A549 (cell line): ENCODE results near the gene PAX3. TPM values are rescaled to one million over a fixed set of nuclear protein-coding genes. Genes with fewer than 3 reads are reported as not detected.

Source experiments
- ATAC-seq, 2 experiments: fragments of 200-7000 bp in 1 of 2; fragments of >200 bp in 1 of 2; cut with Nextera tagmentation in 1 of 2; cut with Tn5 transposase in 1 of 2; 3 replicates each; pipeline versions ENCODE4 v1.8.0 to v1.9.1; 2018 to 2020; ENCODE audit warnings: mild to moderate bottlenecking in 1 of 2, moderate library complexity in 1 of 2
- CTCF ChIA-PET: fragments of 300-600 bp; sonication (Branson Sonifier 250); formaldehyde crosslinking; extraction: SDS; loops from one replicate; lab custom pipeline; 2021; ENCODE audit warnings: antibody characterized with exemption, inconsistent platforms; lab: Yijun Ruan, JAX
- POLR2A ChIA-PET: fragments of 350-600 bp; formaldehyde crosslinking; extraction: SDS; loops from one replicate; lab custom pipeline; 2021; ENCODE audit warnings: antibody characterized with exemption, inconsistent platforms; lab: Yijun Ruan, JAX
- DNase-seq, 2 experiments: peaks; one replicate each; pipeline versions ENCODE4 v3.0.0 to v3.0.0-alpha.2; 2011 to 2016; ENCODE audit warnings: low read depth in 1 of 2, low spot score in 1 of 2
- FAIRE-seq: peaks from 2 replicates; lab custom pipeline; 2011; peaks lifted over from hg19 to GRCh38; lab: Jason Lieb, UNC
- H3K27ac ChIP-seq, 2 experiments: fragments of >200 bp; sonication (Bioruptor Twin); formaldehyde crosslinking; 3 replicates each; pipeline ENCODE4 v1.5.1; 2016 to 2017
- H3K4me1 ChIP-seq: fragments of >200 bp; sonication (Bioruptor Twin); formaldehyde crosslinking; 3 replicates; pipeline ENCODE4 v1.6.1; 2016
- H3K4me2 ChIP-seq: fragments of >200 bp; sonication (Bioruptor Twin); formaldehyde crosslinking; 3 replicates; pipeline ENCODE4 v1.6.1; 2016
- H3K4me3 ChIP-seq: fragments of >200 bp; sonication (Bioruptor Twin); formaldehyde crosslinking; 3 replicates; pipeline ENCODE4 v1.5.1; 2016
- H3K9me3 ChIP-seq: fragments of >200 bp; sonication (Bioruptor Twin); formaldehyde crosslinking; 3 replicates; pipeline ENCODE4 v1.6.1; 2016
- ATOH8 ChIP-seq: fragments of 250-450 bp; sonication (Bioruptor Pico); IDR thresholded peaks from 2 replicates; pipeline ENCODE4 v1.5.0; 2020; ENCODE audit warnings: low read depth, mild to moderate bottlenecking, moderate library complexity
- BHLHE40 ChIP-seq: IDR thresholded peaks from 2 replicates; pipeline ENCODE4 v1.6.1; 2012; ENCODE audit warnings: low read depth, low read length, inconsistent platforms
- CBX8 ChIP-seq: fragments of 200-600 bp; sonication (generic); IDR thresholded peaks from 2 replicates; pipeline ENCODE4 v1.6.1; 2016
- CHD4 ChIP-seq: fragments of 200-600 bp; sonication (generic); IDR thresholded peaks from 2 replicates; pipeline ENCODE4 v1.6.1; 2016; ENCODE audit warnings: antibody characterized with exemption, mild to moderate bottlenecking, borderline replicate concordance
- CTCF ChIP-seq: fragments of >200 bp; sonication (Bioruptor Twin); formaldehyde crosslinking; IDR thresholded peaks from 3 replicates; pipeline ENCODE4 v1.5.1; 2016
- EHF ChIP-seq: fragments of 250-450 bp; sonication (Bioruptor Pico); IDR thresholded peaks from 2 replicates; pipeline ENCODE4 v1.5.0; 2020; ENCODE audit warnings: mild to moderate bottlenecking
- EHMT2 ChIP-seq: fragments of 200-600 bp; sonication (generic); IDR thresholded peaks from 2 replicates; pipeline ENCODE4 v1.6.1; 2016; ENCODE audit warnings: antibody characterized with exemption, low read depth, mild to moderate bottlenecking, moderate library complexity
- EP300 ChIP-seq, 2 experiments: fragments of >200 bp; sonication (Bioruptor Twin); formaldehyde crosslinking; IDR thresholded peaks; 2 replicates in 1 of 2; 3 replicates in 1 of 2; pipeline ENCODE4 v1.6.1; 2016 to 2017
- ESRRA ChIP-seq: fragments of 150-350 bp; IDR thresholded peaks from 2 replicates; pipeline ENCODE4 v1.6.1; 2014; ENCODE audit warnings: mild to moderate bottlenecking, low read length, borderline replicate concordance
- FOSB ChIP-seq: fragments of 250-450 bp; sonication (Bioruptor Pico); IDR thresholded peaks from 2 replicates; pipeline ENCODE4 v1.5.0; 2020; ENCODE audit warnings: mild to moderate bottlenecking, moderate library complexity
- HDAC2 ChIP-seq: fragments of 200-600 bp; sonication (generic); IDR thresholded peaks from 2 replicates; pipeline ENCODE4 v1.6.1; 2016
- HES2 ChIP-seq: fragments of >200 bp; sonication (Bioruptor Twin); formaldehyde crosslinking; IDR thresholded peaks from 2 replicates; pipeline ENCODE4 v1.6.1; 2016
- HEYL ChIP-seq: fragments of 250-450 bp; sonication (Bioruptor Pico); IDR thresholded peaks from 2 replicates; pipeline ENCODE4 v1.8.0; 2021; ENCODE audit warnings: mild to moderate bottlenecking, moderate library complexity
- HOXA7 ChIP-seq: fragments of 250-450 bp; sonication (Bioruptor Pico); IDR thresholded peaks from 2 replicates; pipeline ENCODE4 v1.5.0; 2020; ENCODE audit warnings: mild to moderate bottlenecking, moderate library complexity
- HOXB5 ChIP-seq: fragments of 250-450 bp; sonication (Bioruptor Pico); IDR thresholded peaks from 2 replicates; pipeline ENCODE4 v1.5.0; 2020; ENCODE audit warnings: mild to moderate bottlenecking, moderate library complexity
- KDM1A ChIP-seq: fragments of 200-600 bp; sonication (generic); IDR thresholded peaks from 2 replicates; pipeline ENCODE4 v1.6.1; 2016; ENCODE audit warnings: low read depth, mild to moderate bottlenecking
- NR3C1 ChIP-seq: fragments of >200 bp; sonication (Bioruptor Twin); formaldehyde crosslinking; IDR thresholded peaks from 3 replicates; pipeline ENCODE4 v1.6.1; 2017
- POLR2AphosphoS2 ChIP-seq: conservative IDR thresholded peaks from 2 replicates; pipeline ENCODE4 v1.6.1; 2012; ENCODE audit warnings: low read length, improper control_type of control experiment, inconsistent platforms
- RAD21 ChIP-seq, 2 experiments: fragments of >200 bp in 1 of 2; sonication (Bioruptor Twin) in 1 of 2; formaldehyde crosslinking in 1 of 2; IDR thresholded peaks in 1 of 2; conservative IDR thresholded peaks in 1 of 2; 2 replicates in 1 of 2; 3 replicates in 1 of 2; pipeline ENCODE4 v1.6.1; 2012 to 2018; ENCODE audit warnings: inconsistent platforms in 1 of 2
- RNF2 ChIP-seq: fragments of 200-600 bp; sonication (generic); IDR thresholded peaks from 2 replicates; pipeline ENCODE4 v1.6.1; 2016; ENCODE audit warnings: low read depth, mild to moderate bottlenecking, antibody characterized with exemption, moderate library complexity, borderline replicate concordance
- SMC3 ChIP-seq: fragments of >200 bp; sonication (Bioruptor Twin); formaldehyde crosslinking; IDR thresholded peaks from 3 replicates; pipeline ENCODE4 v1.6.1; 2018; ENCODE audit warnings: inconsistent platforms
- SREBF2 ChIP-seq: fragments of 450-650 bp; IDR thresholded peaks from 2 replicates; pipeline ENCODE4 v1.6.1; 2014; ENCODE audit warnings: mild to moderate bottlenecking, moderate library complexity
- TP53 ChIP-seq: fragments of 250-450 bp; sonication (Bioruptor Pico); IDR thresholded peaks from 2 replicates; pipeline ENCODE4 v1.5.0; 2021; ENCODE audit warnings: mild to moderate bottlenecking, moderate library complexity
- USF2 ChIP-seq: fragments of 450-650 bp; IDR thresholded peaks from 2 replicates; pipeline ENCODE4 v1.6.1; 2014; ENCODE audit warnings: antibody characterized with exemption
- ZC3H11A ChIP-seq: fragments of 450-650 bp; IDR thresholded peaks from 2 replicates; pipeline ENCODE4 v1.6.1; 2014; ENCODE audit warnings: antibody characterized with exemption, mild to moderate bottlenecking
- ZSCAN20 ChIP-seq: fragments of 250-450 bp; sonication (Bioruptor Pico); IDR thresholded peaks from 2 replicates; pipeline ENCODE4 v1.8.0; 2022; ENCODE audit warnings: mild to moderate bottlenecking, moderate library complexity
- WGBS: methylation state at CpG from one replicate; pipeline ENCODE4 v1.1.6; 2017; ENCODE audit errors: missing lambda C conversion rate; 5-methylcytosine and 5-hydroxymethylcytosine counted together
- polyA plus RNA-seq, 4 experiments: library from polyadenylated mRNA; depleted of rRNA in 3 of 4; stranded (reverse); fragments of >200 nt; fragmentation: RNase III in 1 of 4; extraction: RNeasy Plus Mini Kit Qiagen cat#74134 plus additional on column Dnase treatment in 1 of 4; gene quantifications; 2 replicates in 3 of 4; 3 replicates in 1 of 4; pipeline ENCODE4 v1.2.3, GENCODE V29; 2011 to 2017
- TF ChIP-seq, protein P1 (sequence below): fragments of >200 bp; sonication (Bioruptor Twin); formaldehyde crosslinking; IDR thresholded peaks from 3 replicates; pipeline ENCODE4 v1.6.1; 2016
- TF ChIP-seq, protein P2 (sequence below): fragments of 200-600 bp; sonication (generic); IDR thresholded peaks from 2 replicates; pipeline ENCODE4 v1.6.1; 2016; ENCODE audit warnings: antibody characterized with exemption, mild to moderate bottlenecking, moderate library complexity

PAX3 gene
- polyA plus RNA-seq, 2 of the 4 experiments (the other 2 are of a cell fraction), result not detected

GRCh38 chr2:222311319-222311977 lies 12.7 kb upstream of the PAX3 start:
- no peak for TF ChIP-seq HOXA7 (CRISPR knock-in tag)
- TF ChIP-seq ATOH8 (CRISPR knock-in tag), result no peak
- no peak for TF ChIP-seq ESRRA
- no peak for TF ChIP-seq ZC3H11A
- no peak for TF ChIP-seq EHMT2
- TF ChIP-seq, protein P1, sequence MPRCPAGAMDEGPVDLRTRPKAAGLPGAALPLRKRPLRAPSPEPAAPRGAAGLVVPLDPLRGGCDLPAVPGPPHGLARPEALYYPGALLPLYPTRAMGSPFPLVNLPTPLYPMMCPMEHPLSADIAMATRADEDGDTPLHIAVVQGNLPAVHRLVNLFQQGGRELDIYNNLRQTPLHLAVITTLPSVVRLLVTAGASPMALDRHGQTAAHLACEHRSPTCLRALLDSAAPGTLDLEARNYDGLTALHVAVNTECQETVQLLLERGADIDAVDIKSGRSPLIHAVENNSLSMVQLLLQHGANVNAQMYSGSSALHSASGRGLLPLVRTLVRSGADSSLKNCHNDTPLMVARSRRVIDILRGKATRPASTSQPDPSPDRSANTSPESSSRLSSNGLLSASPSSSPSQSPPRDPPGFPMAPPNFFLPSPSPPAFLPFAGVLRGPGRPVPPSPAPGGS, result no peak
- no peak for TF ChIP-seq SMC3
- no peak for TF ChIP-seq CBX8
- TF ChIP-seq RNF2, result no peak
- no peak for TF ChIP-seq HEYL (CRISPR knock-in tag)
- no peak for TF ChIP-seq CHD4
- TF ChIP-seq SREBF2, result no peak
- TF ChIP-seq FOSB, result no peak
- TF ChIP-seq ZSCAN20, result no peak
- no peak for TF ChIP-seq POLR2AphosphoS2
- no peak for TF ChIP-seq RAD21 (conservative IDR thresholded peaks at IDR 0.05 in 1 of 2, IDR thresholded peaks at IDR 0.05 in 1 of 2)
- no peak for TF ChIP-seq TP53 (CRISPR knock-in tag)
- no peak for TF ChIP-seq KDM1A
- TF ChIP-seq USF2, result no peak
- ATAC-seq (no peak), FAIRE-seq (no peak), DNase-seq (no peak)
- Histone ChIP-seq H3K27ac (no peak overlapping the region), H3K4me3 (no peak overlapping the region), H3K9me3 (no peaks in the 10 kb centered on the region), H3K4me2 (no peak overlapping the region), H3K4me1 (peaks cover 4% of the 10 kb centered on the region; the same call in 1 of the 3 replicates)
- WGBS, result 61% methylated on average over 39 of the region's 42 CpGs
- ChIA-PET POLR2A (no interaction called here), CTCF (interaction anchor here (0.9 kb wide), 1 partner anchor 8 kb away, joined by 3 read pairs; no protein-coding TSS in a partner anchor)

DNA sequence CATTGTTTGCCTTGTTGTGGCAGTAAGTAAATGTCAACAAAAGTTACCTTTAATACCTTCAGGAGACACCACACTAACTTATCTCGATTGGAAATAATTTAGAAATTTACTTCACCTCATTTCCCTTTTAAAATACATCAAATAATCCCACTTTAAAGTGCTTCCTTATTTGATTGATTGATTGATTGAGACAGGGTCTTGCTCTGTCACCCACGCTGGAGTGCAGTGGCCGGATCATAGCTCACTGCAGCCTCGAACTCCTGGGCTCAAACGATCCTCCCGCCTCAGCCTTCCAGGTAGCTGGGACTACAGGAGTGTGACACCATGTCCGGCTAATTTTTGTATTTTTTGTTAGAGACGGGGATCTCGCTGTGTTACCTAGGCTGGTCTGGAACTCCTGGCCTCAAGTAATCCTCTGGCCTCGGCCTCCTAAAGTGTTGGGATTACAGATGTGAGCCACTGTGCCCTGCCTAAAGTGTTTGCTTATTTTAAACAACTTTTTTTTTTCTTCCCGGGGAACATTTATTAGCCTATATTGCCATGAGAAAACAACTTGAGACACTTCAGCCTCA lies 12.0 kb upstream of the PAX3 start:
- no peak for FAIRE-seq
- TF ChIP-seq, protein P2, sequence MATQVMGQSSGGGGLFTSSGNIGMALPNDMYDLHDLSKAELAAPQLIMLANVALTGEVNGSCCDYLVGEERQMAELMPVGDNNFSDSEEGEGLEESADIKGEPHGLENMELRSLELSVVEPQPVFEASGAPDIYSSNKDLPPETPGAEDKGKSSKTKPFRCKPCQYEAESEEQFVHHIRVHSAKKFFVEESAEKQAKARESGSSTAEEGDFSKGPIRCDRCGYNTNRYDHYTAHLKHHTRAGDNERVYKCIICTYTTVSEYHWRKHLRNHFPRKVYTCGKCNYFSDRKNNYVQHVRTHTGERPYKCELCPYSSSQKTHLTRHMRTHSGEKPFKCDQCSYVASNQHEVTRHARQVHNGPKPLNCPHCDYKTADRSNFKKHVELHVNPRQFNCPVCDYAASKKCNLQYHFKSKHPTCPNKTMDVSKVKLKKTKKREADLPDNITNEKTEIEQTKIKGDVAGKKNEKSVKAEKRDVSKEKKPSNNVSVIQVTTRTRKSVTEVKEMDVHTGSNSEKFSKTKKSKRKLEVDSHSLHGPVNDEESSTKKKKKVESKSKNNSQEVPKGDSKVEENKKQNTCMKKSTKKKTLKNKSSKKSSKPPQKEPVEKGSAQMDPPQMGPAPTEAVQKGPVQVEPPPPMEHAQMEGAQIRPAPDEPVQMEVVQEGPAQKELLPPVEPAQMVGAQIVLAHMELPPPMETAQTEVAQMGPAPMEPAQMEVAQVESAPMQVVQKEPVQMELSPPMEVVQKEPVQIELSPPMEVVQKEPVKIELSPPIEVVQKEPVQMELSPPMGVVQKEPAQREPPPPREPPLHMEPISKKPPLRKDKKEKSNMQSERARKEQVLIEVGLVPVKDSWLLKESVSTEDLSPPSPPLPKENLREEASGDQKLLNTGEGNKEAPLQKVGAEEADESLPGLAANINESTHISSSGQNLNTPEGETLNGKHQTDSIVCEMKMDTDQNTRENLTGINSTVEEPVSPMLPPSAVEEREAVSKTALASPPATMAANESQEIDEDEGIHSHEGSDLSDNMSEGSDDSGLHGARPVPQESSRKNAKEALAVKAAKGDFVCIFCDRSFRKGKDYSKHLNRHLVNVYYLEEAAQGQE, result no peak
- TF ChIP-seq CTCF (no peak), BHLHE40 (no peak), ZC3H11A (no peak), EP300 (IDR thresholded peaks at IDR 0.05) (no peak), RAD21 (conservative IDR thresholded peaks at IDR 0.05 in 1 of 2, IDR thresholded peaks at IDR 0.05 in 1 of 2) (no peak), HES2 (no peak), HDAC2 (no peak), FOSB (no peak), EHF (CRISPR knock-in tag) (no peak), ESRRA (no peak), NR3C1 (no peak), HOXB5 (CRISPR knock-in tag) (no peak)
- Histone ChIP-seq H3K4me3 (no peak overlapping the region), H3K9me3 (no peaks in the 10 kb centered on the region), H3K27ac (no peak overlapping the region), H3K4me2 (no peak overlapping the region), H3K4me1 (peaks cover 6% of the 10 kb centered on the region; the same call in 1 of the 3 replicates)
- POLR2A ChIA-PET, result no interaction called here
- 21% methylated on average over 11 of the region's 11 CpGs for WGBS
- CTCF ChIA-PET, result interaction anchor here (2.2 kb wide), 1 partner anchor 8 kb away, joined by 7 read pairs; a partner anchor contains a TSS
- no peak for ATAC-seq
- DNase-seq, result no peak
